ENCODE measurements around the gene SLC22A15.

GRCh38 chr1:116104667-116105066, 128.4 kb downstream of the SLC22A15 start:
- TF ChIP-seq POLR2A (IDR thresholded peaks at IDR 0.05): no peak
- TF ChIP-seq CTCF (IDR thresholded peaks at IDR 0.05): no peak

All from right lobe of liver (tissue), 4 donors.